ENCODE data around the gene CDK2.

Gene CDK2

GRCh38 chr12:55966408-55967281 lies at the start of gene CDK2:
Gene CDK2 (plus strand): TSS chr12:55966830. CDS start chr12:55967009, 179 bp downstream.
- TF ChIP-seq GATA2 (IDR thresholded peaks at IDR 0.05; ENCODE audit: low read depth, low read length), result no peak
- TF ChIP-seq GATA3 (IDR thresholded peaks at IDR 0.05; ENCODE audit: low read depth, low read length), result no peak

DNA sequence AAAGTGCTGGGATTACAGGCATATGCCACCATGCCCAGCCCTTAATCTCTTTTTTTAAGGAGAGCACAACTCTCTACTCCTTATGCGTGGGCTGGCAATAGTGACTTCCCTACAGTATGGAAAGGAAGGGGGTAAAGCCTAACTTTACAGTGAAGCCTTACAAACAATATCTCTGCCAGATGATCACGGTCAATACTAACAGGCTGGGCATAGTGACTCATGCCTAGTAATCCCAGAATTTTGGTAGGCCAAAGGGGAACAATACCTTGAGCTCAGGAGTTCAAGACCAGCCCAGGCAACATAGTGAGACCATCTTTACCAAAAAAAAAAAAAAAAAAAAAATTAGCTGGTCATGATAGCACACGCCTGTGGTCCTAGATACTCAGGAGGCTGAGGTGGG lies 44.5 kb upstream of the CDK2 start:
- TF ChIP-seq GATA2 (IDR thresholded peaks at IDR 0.05; ENCODE audit: low read depth, low read length), result no peak
- TF ChIP-seq GATA3 (IDR thresholded peaks at IDR 0.05; ENCODE audit: low read depth, low read length), result no peak

DNA sequence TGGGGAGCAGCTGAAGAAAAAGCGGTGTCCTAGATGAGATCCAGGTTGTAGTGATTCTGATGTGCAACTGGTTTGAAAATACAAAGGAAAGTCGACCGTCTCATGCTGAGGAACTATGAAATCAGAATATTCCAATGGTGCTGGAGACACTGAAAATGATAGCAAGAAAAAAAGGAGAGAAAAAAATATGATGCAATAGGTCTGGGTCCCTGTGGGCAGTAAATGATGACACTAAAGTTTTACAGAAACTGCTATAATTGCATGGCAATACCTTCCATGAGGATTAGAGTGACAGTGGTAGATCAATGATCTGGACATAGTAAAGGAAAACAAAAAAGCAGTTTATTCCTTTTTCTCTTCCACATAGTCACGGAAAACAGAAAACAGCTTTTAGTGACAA lies 41.3 kb upstream of the CDK2 start:
- TF ChIP-seq GATA2 (IDR thresholded peaks at IDR 0.05; ENCODE audit: low read depth, low read length), result no peak
- no peak for TF ChIP-seq GATA3 (IDR thresholded peaks at IDR 0.05; ENCODE audit: low read depth, low read length)

GRCh38 chr12:55925870-55926737 lies 40.5 kb upstream of the CDK2 start:
- TF ChIP-seq GATA3 (IDR thresholded peaks at IDR 0.05; ENCODE audit: low read depth, low read length) (no peak), GATA2 (IDR thresholded peaks at IDR 0.05; ENCODE audit: low read depth, low read length) (no peak)

DNA sequence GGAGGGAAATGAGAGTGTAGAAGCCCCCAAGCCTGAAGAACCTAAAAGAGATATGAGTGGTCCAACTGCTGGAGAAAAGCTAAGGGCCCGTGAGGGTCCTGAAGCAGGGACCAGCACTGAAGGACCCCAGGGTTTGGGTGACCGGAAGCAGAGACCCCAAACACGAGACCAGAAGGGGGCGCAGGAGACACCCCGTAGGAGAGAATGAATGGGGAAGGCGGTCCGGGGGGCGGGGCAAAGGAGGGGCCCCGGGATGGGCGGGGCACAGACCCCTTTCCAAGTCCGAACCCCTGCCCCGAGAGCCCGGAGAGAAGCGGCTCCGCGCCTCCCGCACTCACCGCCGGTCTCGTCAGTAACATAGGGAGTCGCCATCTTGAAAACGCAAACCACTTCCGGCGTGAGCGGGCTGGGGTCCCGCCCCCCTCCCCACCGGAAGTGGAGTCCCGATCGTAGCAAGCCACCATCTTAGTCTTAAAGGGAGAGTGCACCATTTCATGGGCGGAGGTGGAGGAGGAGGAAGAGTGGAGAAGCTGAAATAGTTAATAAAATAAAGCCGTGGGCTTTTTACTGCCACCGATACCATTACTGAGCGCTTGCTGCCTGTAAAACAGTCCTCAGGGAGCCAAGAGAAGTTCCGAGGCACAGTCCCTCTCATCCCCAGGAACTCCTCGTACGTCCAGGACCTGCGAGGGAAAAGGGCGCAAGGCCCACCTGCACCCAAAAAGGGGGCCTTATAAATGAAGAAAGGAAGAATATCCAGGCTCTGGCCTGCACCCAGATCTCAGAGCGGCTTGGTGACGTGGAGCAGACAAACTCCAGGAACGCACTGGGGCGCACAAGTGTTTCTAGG lies 39.7 kb upstream of the CDK2 start:
- TF ChIP-seq GATA2 (IDR thresholded peaks at IDR 0.05; ENCODE audit: low read depth, low read length) (no peak), GATA3 (IDR thresholded peaks at IDR 0.05; ENCODE audit: low read depth, low read length) (no peak)

DNA sequence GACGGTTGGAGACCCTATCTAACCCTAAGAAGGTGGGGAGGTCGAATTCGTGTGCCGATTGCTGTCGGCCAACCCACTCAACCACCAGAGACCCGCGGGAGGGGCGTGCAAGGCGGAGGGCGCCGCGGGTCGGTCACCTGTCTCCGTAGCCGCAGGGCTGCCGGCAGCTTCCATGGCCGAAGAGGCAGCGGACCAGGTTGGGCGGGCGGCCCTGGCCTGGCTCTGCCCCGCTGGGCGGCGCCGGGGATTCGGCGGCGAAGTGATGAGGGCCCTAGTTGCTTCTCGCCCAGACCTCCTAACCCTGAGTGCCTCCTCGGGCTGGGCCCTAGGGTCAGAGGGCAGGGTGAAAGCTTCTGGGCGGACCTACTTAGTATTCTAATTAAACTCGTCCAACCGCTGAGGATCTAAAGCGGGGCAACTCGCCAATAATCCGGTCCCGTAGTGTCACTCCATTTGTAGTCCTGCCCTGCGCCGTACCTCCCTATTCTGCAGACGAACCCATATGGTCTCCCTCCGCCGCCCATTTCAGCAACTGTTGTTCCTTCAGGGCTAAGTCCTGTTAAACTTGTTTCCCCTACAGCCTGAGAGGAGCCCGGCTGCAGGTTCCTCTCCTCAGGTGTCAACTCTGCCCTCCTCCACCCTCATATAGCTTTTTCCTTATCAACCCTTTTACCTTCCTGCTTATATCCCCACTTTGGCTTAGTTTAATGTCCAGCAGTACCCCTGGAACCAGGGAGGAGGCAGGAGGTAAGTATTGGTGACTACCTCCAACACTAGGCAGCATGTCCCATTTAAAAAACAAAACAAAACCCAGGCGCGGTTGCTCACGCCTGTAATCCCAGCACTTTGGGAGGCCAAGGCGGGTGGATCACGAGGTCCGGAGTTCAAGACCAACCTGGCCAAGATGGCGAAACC lies 38.8 kb upstream of the CDK2 start, which contains the start of gene PYM1:
Gene PYM1 (minus strand): TSS at position 307 of the 915 bp plus-strand sequence. CDS start 133 bp downstream, at position 174.
- TF ChIP-seq GATA2 (IDR thresholded peaks at IDR 0.05; ENCODE audit: low read depth, low read length), result no peak
- no peak for TF ChIP-seq GATA3 (IDR thresholded peaks at IDR 0.05; ENCODE audit: low read depth, low read length)

DNA sequence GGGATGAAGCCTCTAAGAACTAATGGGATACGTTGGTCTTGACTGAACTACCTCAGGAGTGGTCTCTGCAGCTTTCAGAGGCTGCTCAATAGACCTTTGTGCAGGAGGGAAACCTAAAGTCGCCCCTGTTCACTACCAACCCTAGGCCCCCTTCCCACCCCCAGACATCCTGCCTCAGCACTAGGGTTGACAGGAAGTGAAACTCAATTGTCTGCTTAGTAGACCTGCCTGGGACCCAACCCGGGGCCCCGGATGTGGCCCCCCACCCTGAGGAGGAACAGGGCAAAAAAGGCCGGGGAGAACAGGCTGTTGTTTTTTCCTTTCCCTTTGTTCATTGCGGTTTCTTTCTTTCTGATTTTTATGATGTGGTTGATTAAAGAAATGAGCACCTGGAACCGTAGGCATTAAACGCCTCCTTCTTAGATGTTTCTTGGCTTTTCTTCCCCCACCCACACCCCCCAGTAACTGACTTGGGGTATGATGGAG lies 37.3 kb upstream of the CDK2 start:
- TF ChIP-seq GATA2 (IDR thresholded peaks at IDR 0.05; ENCODE audit: low read depth, low read length) (no peak), GATA3 (IDR thresholded peaks at IDR 0.05; ENCODE audit: low read depth, low read length) (no peak)

DNA sequence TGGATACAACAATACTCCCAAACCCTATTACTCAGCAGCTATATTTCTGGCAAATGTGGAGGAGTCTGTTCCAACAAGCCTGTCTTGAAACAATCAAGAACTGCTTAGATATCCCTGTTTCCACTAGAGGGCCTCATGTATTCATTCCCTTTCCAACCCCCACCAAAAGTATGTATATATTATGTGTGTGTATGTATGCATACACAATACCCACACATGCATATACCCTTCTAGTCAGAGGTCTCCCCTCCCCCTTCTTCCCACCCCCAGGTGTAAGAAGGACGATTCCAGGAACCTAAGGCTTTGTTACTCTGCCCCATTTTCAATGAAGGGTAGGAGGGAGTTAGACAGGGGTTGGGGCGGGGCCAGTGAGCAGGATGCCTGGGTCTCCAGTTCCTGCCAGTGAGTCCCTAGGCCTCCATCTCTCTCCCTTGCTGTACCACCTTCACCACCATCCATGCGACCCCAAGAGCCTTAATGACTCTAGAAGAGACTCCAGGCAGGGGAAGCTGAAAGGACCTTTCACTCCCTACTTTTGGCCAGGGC lies 35.8 kb upstream of the CDK2 start, which contains the start of gene DGKA:
Gene DGKA (plus strand): TSS at position 392 of the 546 bp plus-strand sequence. CDS start 5,342 bp downstream, outside the sequence.
- TF ChIP-seq GATA3 (IDR thresholded peaks at IDR 0.05; ENCODE audit: low read depth, low read length), result no peak
- TF ChIP-seq GATA2 (IDR thresholded peaks at IDR 0.05; ENCODE audit: low read depth, low read length), result no peak

DNA sequence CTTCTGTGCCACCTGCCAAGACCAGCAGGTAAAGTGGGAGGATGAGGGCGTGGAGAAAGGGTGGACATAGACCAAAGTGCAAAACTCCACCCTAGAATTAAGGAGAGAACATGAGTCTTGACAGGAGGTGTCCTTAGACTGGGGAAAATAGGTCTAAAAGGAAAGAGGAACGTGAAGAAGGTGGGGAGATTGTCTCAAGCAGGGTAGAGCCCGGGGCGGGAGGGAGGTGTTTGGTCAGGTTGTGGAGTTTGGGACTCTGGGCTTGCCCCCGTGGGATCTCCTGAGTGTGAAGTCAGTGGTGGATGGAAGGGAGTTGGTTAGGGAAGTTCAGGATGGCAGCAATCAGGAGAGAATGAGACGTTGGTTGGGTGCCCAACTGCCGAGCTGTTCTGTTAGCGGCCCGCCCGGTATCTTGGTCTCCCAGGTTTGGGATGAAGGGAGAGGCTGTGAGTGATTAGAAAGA lies 35.3 kb upstream of the CDK2 start:
- TF ChIP-seq GATA2 (IDR thresholded peaks at IDR 0.05; ENCODE audit: low read depth, low read length) (no peak), GATA3 (IDR thresholded peaks at IDR 0.05; ENCODE audit: low read depth, low read length) (no peak)

- no peak for TF ChIP-seq GATA3 (IDR thresholded peaks at IDR 0.05; ENCODE audit: low read depth, low read length)
- no peak for TF ChIP-seq GATA2 (IDR thresholded peaks at IDR 0.05; ENCODE audit: low read depth, low read length)
These were observed 34.7 kb upstream of the CDK2 start for GRCh38 chr12:55931780-55932550.

DNA sequence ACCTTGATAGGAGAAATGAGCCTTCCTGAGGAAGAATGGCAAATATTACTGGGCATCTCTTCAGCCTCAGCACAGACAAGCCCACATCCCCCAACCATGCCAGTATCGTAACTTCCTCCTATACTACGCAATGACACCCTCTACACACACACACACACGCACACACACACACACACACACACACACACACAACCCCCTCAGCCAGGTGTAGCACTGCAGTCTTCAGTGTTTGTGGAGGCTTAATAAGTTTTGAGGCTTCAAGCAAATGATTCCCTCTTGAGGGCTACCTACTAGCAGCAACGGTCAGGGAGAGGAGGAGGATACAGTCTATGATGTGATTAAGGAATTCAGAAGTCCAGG lies 34.1 kb upstream of the CDK2 start:
- TF ChIP-seq GATA2 (IDR thresholded peaks at IDR 0.05; ENCODE audit: low read depth, low read length), result no peak
